Stimulated activated naive CD8-positive, alpha-beta T cell treated with anti-CD3 and anti-CD28 coated beads, Interleukin-15, Interleukin-2, amounts not matched to agents 100 ng/mL and 50 ng/mL, for 24 hours (primary cell): ENCODE results near the gene ABHD17C.
"Not testable (repeated sequence)": the region's sequence is repeated elsewhere in the genome, so short reads cannot be mapped to it uniquely, and the experiment has no call there.

ENCODE experiments used
- H3K27ac Mint-ChIP-seq: one replicate; pipeline ENCODE4 v1.8.0; 2021; ENCODE audit warnings: mild to moderate bottlenecking, mixed read lengths
- H3K27me3 Mint-ChIP-seq: one replicate; pipeline ENCODE4 v1.8.0; 2021; ENCODE audit warnings: mixed read lengths
- H3K36me3 Mint-ChIP-seq: one replicate; pipeline ENCODE4 v1.8.0; 2021; ENCODE audit warnings: low read depth, mixed read lengths
- H3K4me1 Mint-ChIP-seq: one replicate; pipeline ENCODE4 v1.8.0; 2021; ENCODE audit warnings: low read depth, mixed read lengths
- H3K4me3 Mint-ChIP-seq: one replicate; pipeline ENCODE4 v1.8.0; 2021; ENCODE audit warnings: mild to moderate bottlenecking, mixed read lengths
- H3K9me3 Mint-ChIP-seq: one replicate; pipeline ENCODE4 v1.8.0; 2021; ENCODE audit warnings: mixed read lengths

The ABHD17C gene

DNA sequence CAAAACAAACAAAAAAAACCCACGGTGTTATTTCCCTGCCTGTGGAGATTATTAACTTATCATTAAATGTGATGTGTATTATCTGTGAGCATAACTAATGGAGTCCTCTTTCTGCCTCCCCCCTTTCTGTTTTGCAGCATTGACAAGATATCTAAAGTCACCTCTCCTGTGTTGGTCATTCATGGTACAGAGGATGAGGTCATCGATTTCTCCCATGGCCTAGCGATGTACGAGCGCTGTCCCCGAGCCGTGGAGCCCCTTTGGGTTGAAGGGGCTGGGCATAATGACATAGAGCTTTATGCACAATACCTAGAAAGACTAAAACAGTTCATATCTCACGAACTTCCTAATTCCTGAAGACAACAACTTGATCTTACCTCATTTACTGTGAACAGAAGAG is 58.9 kb downstream of the ABHD17C start:
- Mint-ChIP-seq H3K9me3 (no peaks in the 10 kb centered on the region), H3K27ac (no peak overlapping the region), H3K4me3 (no peak overlapping the region), H3K27me3 (no peaks in the 10 kb centered on the region), H3K4me1 (peaks cover 4% of the 10 kb centered on the region), H3K36me3 (peaks cover 18% of the 10 kb centered on the region)

DNA sequence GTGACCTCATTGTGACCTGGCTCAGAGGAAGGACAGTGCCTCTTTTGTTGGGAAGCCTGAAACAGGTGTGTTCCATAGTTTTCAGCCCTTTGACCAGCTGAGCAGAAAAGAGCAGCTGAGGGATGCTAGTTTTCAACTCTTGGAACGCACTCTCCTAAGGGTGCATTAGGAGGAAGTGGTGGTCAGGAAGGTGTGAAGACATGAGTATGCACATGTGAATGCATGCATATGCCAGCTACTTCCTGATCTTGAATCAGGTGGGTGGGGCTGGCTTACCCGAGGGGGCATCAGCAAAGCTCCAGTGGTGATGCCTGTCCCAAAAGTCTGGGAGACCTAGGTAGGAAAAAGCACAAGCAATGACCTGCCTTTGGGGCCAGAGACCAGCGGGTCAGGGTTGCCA is 60.8 kb downstream of the ABHD17C start:
- Mint-ChIP-seq H3K27ac (no peak overlapping the region), H3K36me3 (peaks cover 7% of the 10 kb centered on the region), H3K4me1 (peaks cover 4% of the 10 kb centered on the region), H3K4me3 (no peak overlapping the region), H3K27me3 (no peaks in the 10 kb centered on the region), H3K9me3 (no peaks in the 10 kb centered on the region)

GRCh38 chr15:80758130-80758745 is 63.1 kb downstream of the ABHD17C start:
- Mint-ChIP-seq H3K4me3 (no peak overlapping the region), H3K4me1 (peaks cover 4% of the 10 kb centered on the region), H3K27ac (no peak overlapping the region), H3K27me3 (no peaks in the 10 kb centered on the region), H3K36me3 (peaks cover 7% of the 10 kb centered on the region), H3K9me3 (peaks cover 3% of the 10 kb centered on the region)

DNA sequence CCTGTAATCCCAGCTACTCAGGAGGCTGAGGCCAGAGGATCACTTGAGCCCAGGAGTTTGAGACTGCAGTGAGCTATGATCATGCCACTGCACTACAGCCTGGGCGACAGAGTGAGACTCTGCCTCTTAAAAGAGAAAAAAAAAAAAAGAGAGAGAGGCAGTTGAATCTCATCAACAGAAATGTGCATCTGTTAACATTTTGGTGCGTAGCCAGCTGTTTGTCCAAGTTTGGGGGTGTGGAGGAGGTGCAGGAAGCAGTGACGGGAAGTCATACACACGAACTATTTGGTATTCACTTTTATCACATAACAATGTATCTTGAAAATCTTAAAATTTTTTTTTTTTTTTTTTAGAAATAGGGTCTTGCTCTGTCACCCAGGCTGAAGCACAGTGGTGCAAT is 65.8 kb downstream of the ABHD17C start:
- Mint-ChIP-seq H3K9me3 (peaks cover 3% of the 10 kb centered on the region), H3K27me3 (no peaks in the 10 kb centered on the region), H3K36me3 (no peaks in the 10 kb centered on the region), H3K4me1 (no peaks in the 10 kb centered on the region), H3K4me3 (no peak overlapping the region), H3K27ac (no peak overlapping the region)

- Mint-ChIP-seq H3K4me3 (no peak overlapping the region), H3K36me3 (no peaks in the 10 kb centered on the region), H3K4me1 (no peaks in the 10 kb centered on the region), H3K27me3 (no peaks in the 10 kb centered on the region), H3K9me3 (peaks cover 3% of the 10 kb centered on the region), H3K27ac (no peak overlapping the region)
These were observed 66.6 kb downstream of the ABHD17C start for GRCh38 chr15:80761754-80762153.

DNA sequence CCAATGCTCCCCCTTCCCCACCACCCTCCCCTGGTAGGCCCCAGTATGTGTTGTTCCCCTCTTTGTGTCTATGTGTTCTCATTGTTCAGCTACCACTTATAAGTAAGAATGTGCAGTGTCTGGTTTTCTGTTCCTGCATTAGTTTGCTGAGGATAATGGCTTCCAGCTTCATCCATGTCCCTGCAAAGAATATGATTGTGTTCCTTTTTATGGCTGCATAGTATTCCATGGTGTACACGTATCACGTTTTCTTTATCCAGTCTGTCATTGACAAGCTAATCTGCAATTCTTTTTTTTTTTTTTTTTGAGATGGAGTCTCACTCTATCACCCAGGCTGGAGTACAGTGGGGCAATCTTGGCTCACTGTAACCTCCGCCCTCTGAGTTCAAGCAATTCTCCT is 68.1 kb downstream of the ABHD17C start:
- H3K36me3 Mint-ChIP-seq, H3K4me3 Mint-ChIP-seq, H3K27ac Mint-ChIP-seq, H3K27me3 Mint-ChIP-seq, H3K4me1 Mint-ChIP-seq, H3K9me3 Mint-ChIP-seq: not testable (repeated sequence)

DNA sequence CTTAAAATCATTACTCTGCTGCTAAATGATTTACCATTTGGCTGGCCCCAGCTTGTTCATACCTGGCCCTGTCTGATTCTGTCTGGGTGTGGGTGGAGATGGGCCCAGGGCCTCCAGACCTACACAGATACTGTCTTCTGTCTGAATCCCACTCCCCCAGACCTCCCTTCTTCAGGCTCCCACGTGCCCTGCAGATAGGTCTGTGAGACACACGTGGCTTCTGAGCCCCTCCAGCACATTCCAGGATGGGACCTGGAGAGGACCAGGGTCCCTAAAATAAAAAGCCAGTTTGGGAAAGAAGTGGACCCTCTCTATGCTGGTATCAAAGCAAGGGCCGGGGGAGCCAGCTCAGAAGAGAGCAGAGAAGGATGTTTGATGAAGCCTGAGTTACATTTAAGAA is 69.4 kb downstream of the ABHD17C start:
- Mint-ChIP-seq H3K4me1 (peaks cover 2% of the 10 kb centered on the region), H3K36me3 (no peaks in the 10 kb centered on the region), H3K27me3 (no peaks in the 10 kb centered on the region), H3K9me3 (peaks cover 3% of the 10 kb centered on the region), H3K4me3 (no peak overlapping the region), H3K27ac (no peak overlapping the region)

DNA sequence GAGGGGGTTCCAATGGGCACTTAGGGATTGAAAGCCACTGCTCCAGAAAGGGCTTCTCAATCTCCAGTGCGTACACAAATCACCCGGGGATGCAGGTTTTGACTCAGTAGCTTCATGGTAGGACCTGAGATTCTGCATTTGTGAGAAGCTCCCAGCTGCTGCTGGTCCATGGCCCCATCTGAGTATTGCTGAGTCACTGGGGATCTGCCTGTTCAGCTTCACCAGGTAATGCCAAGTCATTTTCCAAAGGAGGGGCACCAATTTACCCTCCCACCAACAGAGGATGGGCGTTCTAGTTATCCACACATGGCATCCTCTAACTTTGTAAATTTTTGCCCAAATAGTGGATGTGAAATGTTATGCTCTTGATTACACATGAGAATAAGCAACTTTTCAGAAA is 71.2 kb downstream of the ABHD17C start:
- Mint-ChIP-seq H3K4me1 (peaks cover 6% of the 10 kb centered on the region), H3K36me3 (no peaks in the 10 kb centered on the region), H3K9me3 (peaks cover 3% of the 10 kb centered on the region), H3K27ac (no peak overlapping the region), H3K4me3 (no peak overlapping the region), H3K27me3 (no peaks in the 10 kb centered on the region)

DNA sequence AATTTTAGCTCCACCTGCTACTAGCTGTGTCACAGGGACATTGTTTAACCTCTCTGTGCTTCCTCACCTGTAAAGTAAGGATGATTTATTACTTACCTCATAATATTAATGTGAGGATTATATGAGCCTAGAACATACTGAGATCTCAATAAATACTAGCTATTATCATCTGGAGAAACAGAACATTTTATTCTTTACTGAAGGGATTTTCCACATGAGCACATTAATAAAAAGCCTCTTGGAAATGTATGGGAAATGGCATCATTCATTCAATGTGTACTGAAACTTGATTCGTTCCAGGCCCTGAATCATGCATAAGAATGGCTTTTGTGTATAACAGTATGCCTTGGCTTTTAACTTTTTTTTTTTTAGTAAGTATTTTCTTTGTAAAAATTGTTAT is 73.0 kb downstream of the ABHD17C start:
- H3K27ac Mint-ChIP-seq, result no peak overlapping the region
- no peaks in the 10 kb centered on the region for H3K9me3 Mint-ChIP-seq
- no peaks in the 10 kb centered on the region for H3K27me3 Mint-ChIP-seq
- no peaks in the 10 kb centered on the region for H3K36me3 Mint-ChIP-seq
- H3K4me1 Mint-ChIP-seq, result peaks cover 6% of the 10 kb centered on the region
- no peak overlapping the region for H3K4me3 Mint-ChIP-seq

- H3K4me3 Mint-ChIP-seq, result no peak overlapping the region
- peaks cover 6% of the 10 kb centered on the region for H3K4me1 Mint-ChIP-seq
- no peaks in the 10 kb centered on the region for H3K9me3 Mint-ChIP-seq
- no peak overlapping the region for H3K27ac Mint-ChIP-seq
- H3K36me3 Mint-ChIP-seq, result no peaks in the 10 kb centered on the region
- peaks cover 5% of the 10 kb centered on the region for H3K27me3 Mint-ChIP-seq
These were observed 74.2 kb downstream of the ABHD17C start for GRCh38 chr15:80769153-80769828.

DNA sequence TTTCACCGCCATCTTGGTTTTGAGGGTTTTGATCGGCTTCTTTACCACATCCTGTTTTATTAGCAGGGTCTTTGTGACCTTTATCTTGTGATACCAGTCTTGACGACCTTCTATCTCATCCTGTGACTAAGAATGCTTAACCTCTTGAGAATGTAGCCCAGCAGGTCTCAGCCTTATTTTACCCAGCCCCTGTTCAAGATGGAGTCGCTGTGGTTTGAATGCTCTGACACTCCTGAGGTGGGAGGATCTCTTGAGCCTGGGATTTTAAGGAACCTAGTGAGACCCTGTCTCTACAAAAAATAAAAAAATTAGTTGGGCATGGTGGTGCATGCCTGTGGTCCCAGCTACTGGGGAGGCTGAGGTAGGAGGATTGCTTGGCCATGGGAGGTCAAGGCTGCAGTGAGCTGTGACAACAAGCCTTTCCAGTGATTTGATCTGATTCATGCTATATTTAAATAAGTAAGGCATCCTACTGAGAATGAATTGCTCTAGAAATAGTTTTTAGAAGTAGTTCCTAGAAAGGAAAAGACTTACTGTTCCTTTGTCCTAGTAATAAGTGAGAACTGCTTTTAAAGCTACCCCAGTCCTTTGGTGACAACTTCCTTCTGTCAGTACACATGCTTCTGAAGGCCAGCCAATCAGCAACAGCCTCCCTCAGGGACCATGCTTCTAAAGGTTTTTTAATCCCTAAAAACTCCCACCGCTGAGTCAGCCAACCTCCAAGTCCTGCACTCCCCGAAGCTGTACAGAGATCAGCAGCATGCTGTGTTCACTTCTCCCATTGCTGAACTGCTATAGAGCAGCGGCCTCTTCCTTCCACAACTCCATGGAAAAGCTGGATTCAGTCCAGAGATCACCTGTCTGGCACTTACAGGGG is 75.0 kb downstream of the ABHD17C start:
- Mint-ChIP-seq H3K36me3 (no peaks in the 10 kb centered on the region), H3K27ac (no peak overlapping the region), H3K4me1 (peaks cover 6% of the 10 kb centered on the region), H3K27me3 (peaks cover 5% of the 10 kb centered on the region), H3K9me3 (no peaks in the 10 kb centered on the region), H3K4me3 (no peak overlapping the region)

GRCh38 chr15:80773122-80773551 is 78.0 kb downstream of the ABHD17C start:
- Mint-ChIP-seq H3K27me3 (peaks cover 13% of the 10 kb centered on the region), H3K4me1 (peaks cover 6% of the 10 kb centered on the region), H3K27ac (no peak overlapping the region), H3K4me3 (no peak overlapping the region), H3K9me3 (no peaks in the 10 kb centered on the region), H3K36me3 (no peaks in the 10 kb centered on the region)

GRCh38 chr15:80773792-80774352 is 78.8 kb downstream of the ABHD17C start:
- peaks cover 18% of the 10 kb centered on the region for H3K27me3 Mint-ChIP-seq

DNA sequence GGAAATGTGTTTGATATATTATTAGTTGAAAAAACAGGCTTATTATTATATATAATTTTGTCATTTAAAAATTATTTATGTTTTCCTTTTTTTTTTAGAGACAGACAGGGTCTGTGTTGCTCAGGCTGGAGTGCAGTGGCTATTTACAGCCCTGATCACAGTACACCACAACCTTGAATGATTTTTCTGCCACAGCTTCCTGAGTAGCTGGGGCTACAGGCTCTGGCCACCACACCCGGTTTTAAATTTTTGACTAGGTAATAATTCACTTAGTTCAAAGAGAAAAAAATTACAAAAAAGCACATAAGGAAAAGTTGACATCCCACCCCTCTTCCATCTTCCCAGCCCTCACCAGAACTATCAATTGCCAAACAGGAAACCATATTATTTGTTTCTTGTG is 79.4 kb downstream of the ABHD17C start:
- no peaks in the 10 kb centered on the region for H3K9me3 Mint-ChIP-seq
- no peak overlapping the region for H3K27ac Mint-ChIP-seq
- peaks cover 19% of the 10 kb centered on the region for H3K27me3 Mint-ChIP-seq
- H3K4me3 Mint-ChIP-seq, result no peak overlapping the region
- no peaks in the 10 kb centered on the region for H3K36me3 Mint-ChIP-seq
- H3K4me1 Mint-ChIP-seq, result peaks cover 5% of the 10 kb centered on the region

More at GRCh38 chr15:80773792-80774352, 78.8 kb downstream of the ABHD17C start:
- Mint-ChIP-seq H3K36me3 (no peaks in the 10 kb centered on the region), H3K9me3 (no peaks in the 10 kb centered on the region), H3K4me3 (no peak overlapping the region), H3K27ac (no peak overlapping the region), H3K4me1 (peaks cover 6% of the 10 kb centered on the region)

GRCh38 chr15:80775338-80775737 is 80.2 kb downstream of the ABHD17C start:
- Mint-ChIP-seq H3K4me1 (peaks cover 9% of the 10 kb centered on the region), H3K9me3 (no peaks in the 10 kb centered on the region), H3K4me3 (no peak overlapping the region), H3K36me3 (no peaks in the 10 kb centered on the region), H3K27ac (no peak overlapping the region), H3K27me3 (peaks cover 28% of the 10 kb centered on the region)
